Fibroblast of the aortic adventitia (primary cell): ENCODE measurements around the gene OPRM1. TPM values are rescaled to one million over a fixed set of nuclear protein-coding genes. Genes with fewer than 3 reads are reported as not detected.

Experiments
- DNase-seq: peaks from one replicate; pipeline ENCODE4 v3.0.0-alpha.2; 2010; ENCODE audit warnings: low read depth
- H3K4me3 ChIP-seq: 2 replicates; pipeline ENCODE4 v1.5.1; 2011; ENCODE audit warnings: low read depth, mild to moderate bottlenecking, control low read depth, low read length, moderate library complexity
- total RNA-seq: library from RNA; depleted of rRNA; stranded (reverse); fragments of >200 nt; gene quantifications from 2 replicates; pipeline ENCODE4 v1.2.3, GENCODE V29; 2012; ENCODE audit warnings: low replicate concordance
- TF ChIP-seq, protein P1 (sequence below): IDR thresholded peaks from 2 replicates; pipeline ENCODE4 v1.5.1; 2011; ENCODE audit warnings: mild to moderate bottlenecking, low read length, control low read depth, inconsistent platforms; ENCODE audit not compliant: insufficient read depth

Gene OPRM1
- total RNA-seq, 1 donor, result not detected

DNA sequence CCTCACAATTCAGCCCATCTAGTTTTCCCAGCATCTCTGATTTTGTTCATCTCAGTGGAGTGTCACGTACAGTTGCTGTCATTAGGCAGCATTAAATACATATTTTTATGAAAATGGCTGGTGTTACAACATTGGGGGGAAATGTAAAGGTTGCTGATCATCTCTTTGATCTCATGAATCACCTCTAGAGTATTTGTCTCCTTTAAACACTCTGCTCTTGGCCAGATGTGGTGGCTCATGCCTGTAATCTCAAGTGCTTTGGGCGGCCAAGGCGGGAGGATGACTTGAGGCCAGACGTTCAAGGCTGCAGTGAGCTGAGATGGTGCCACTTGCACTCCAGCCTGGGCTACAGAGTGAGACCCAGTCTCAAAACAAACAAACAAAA lies 189.5 kb downstream of the OPRM1 start:
- TF ChIP-seq, protein P1, sequence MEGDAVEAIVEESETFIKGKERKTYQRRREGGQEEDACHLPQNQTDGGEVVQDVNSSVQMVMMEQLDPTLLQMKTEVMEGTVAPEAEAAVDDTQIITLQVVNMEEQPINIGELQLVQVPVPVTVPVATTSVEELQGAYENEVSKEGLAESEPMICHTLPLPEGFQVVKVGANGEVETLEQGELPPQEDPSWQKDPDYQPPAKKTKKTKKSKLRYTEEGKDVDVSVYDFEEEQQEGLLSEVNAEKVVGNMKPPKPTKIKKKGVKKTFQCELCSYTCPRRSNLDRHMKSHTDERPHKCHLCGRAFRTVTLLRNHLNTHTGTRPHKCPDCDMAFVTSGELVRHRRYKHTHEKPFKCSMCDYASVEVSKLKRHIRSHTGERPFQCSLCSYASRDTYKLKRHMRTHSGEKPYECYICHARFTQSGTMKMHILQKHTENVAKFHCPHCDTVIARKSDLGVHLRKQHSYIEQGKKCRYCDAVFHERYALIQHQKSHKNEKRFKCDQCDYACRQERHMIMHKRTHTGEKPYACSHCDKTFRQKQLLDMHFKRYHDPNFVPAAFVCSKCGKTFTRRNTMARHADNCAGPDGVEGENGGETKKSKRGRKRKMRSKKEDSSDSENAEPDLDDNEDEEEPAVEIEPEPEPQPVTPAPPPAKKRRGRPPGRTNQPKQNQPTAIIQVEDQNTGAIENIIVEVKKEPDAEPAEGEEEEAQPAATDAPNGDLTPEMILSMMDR, result no peak
- no peak for DNase-seq
- H3K4me3 ChIP-seq, result no peak overlapping the region

DNA sequence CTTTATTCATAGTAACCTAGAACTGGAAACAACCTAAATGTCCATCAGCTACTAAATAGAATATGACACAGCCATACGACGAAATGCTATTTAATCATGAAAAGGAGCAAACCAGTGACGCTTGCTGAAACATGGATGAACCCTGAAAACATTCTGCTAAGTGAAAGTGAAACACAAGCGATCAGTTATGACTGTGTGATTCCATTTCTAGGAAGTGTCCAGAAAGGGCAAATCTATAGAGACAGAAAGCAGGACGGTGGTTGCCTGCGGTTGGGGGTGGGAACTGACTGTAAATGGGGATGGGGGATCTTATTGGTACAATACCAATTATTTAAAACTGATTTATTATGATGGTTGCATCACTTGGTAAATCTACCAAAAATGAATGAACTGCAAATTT lies 190.7 kb downstream of the OPRM1 start:
- TF ChIP-seq, protein P1, result no peak
- H3K4me3 ChIP-seq, result no peak overlapping the region
- no peak for DNase-seq

DNA sequence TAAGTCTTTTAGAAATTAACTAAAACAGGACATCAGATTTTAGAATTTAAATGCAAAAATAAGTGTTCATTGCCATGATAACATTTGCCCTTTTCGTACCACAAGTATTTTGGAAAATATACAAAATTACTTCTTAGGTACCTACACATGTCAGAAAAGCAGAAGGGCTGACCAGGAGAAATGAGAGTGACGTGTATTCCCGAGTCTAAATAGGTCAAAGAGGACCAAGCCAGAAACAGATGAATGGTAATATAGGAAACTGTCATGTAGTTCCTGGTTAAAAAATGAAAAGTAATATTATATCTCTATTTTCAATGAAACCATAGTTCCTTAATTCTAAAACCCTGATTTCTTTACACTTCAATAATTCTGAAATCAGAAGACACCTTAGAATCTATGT lies 191.4 kb downstream of the OPRM1 start:
- no peak for DNase-seq
- no peak overlapping the region for H3K4me3 ChIP-seq
- TF ChIP-seq, protein P1, result no peak

DNA sequence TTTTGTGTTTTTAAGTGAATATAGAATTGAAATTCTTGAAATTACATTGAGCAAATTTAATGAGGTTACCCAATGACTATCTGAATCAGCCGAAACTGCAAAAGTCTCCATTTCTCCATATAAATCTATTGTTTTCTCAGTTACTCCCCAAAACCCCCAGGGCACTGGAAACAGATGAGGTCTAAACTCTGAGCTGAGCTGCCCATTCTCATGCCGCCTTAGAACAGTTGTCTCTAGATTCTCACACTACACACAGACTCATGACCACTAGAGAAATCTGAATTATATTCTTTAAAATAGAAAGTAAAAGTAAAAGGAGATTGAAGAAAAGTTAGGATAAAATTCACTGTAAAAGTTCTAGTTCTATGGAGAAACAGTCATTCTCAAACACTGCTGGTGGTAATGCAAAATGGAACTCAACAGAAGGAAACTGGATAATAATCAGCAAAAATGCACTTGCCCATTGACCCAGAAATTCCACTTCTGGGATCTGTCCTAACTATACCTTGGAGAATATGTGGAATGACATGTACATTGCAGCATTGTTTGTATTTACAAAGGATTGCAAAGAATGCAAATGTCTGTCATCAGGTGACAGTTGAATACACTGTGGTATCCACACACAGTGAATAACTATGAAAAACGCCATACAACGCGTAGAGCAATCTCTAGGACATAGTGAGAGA lies 192.0 kb downstream of the OPRM1 start:
- no peak for DNase-seq
- TF ChIP-seq, protein P1, result no peak
- no peak overlapping the region for H3K4me3 ChIP-seq

DNA sequence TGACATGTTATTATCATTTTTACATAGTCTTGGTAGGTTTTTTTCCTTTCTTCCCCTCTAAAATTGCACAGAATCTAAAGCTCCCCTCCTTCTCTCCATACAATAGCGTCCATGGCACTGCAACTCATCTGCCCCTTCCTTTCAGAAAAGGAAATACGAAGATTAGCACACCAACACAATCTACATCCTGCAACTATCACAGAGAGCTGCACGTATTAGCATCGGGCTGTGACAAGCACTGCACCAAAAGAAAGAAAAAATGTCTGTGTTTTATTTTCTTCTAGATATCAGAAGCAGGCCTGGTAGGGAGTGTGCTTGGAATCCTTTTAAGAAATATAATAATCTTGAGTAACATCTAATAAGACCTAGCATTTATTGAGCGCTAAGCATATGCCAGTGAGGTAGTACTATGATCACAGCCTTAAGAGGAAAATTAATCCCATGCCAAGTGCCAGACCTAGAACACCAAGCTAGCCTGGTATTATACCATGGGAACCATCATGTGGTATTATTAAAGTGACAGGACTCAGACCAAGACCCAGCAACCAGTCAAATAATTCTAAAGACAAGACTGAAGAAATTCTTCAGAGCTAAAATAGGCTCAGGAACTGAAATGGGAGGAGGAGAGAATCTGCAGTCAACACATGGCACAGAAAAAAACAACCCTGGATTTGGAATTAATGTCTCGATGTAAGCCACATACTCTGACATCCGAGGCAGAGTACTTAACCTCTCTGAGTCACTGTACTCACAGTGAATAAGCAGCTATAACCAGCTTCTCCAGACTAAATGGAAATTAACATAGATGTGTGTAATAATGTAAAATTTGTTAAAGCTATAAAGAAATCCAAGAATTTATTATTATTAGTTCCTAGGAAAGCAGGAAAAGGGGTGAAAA lies 193.2 kb downstream of the OPRM1 start:
- TF ChIP-seq, protein P1, result no peak
- no peak for DNase-seq
- H3K4me3 ChIP-seq, result no peak overlapping the region

DNA sequence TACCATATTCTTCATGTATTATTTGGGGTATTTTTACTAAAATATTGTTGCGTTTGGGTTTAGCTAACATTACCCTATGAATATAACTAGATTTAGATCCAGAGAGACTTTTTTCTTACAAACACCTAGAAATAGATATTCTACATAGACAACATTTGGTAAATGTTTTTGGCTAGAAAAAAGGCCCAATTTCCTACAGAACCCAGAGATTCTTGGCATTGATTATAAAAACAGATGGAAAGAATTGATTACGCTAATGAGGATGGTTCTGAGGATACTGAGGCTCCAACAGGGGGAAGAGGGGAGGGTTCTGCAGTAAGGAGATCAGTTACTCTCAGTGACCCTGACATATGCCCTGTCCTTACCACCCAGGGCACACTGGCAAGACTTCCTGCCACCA lies 194.3 kb downstream of the OPRM1 start:
- no peak overlapping the region for H3K4me3 ChIP-seq
- DNase-seq, result no peak
- TF ChIP-seq, protein P1, result no peak
